Ascending aorta (tissue), 2 donors: ENCODE measurements around the gene BBS9. TPM values are rescaled to one million over a fixed set of nuclear protein-coding genes. Genes with fewer than 3 reads are reported as not detected.

ENCODE experiments used
- DNase-seq, 2 donors: peaks; one replicate each; pipeline ENCODE4 v3.0.0-alpha.2; 2019; ENCODE audit warnings: low spot score in 2 of 2
- H3K27ac ChIP-seq, 2 donors: fragments of 200-600 bp; sonication (generic); one replicate each; pipeline ENCODE4 v1.5.1; 2016 to 2017; ENCODE audit warnings: mild to moderate bottlenecking in 1 of 2
- H3K27me3 ChIP-seq: fragments of 200-600 bp; sonication (generic); one replicate; pipeline ENCODE4 v1.5.1; 2017
- H3K36me3 ChIP-seq, 2 donors: fragments of 200-600 bp; sonication (generic); one replicate each; pipeline ENCODE4 v1.5.1; 2016
- H3K4me1 ChIP-seq, 2 donors: fragments of 200-600 bp; sonication (generic); one replicate each; pipeline ENCODE4 v1.5.1; 2016 to 2017; ENCODE audit warnings: mild to moderate bottlenecking in 1 of 2
- H3K4me3 ChIP-seq, 2 donors: fragments of 200-600 bp; sonication (generic); one replicate each; pipeline ENCODE4 v1.5.1; 2016 to 2017; ENCODE audit warnings: mild to moderate bottlenecking in 1 of 2
- H3K9me3 ChIP-seq, 2 donors: fragments of 200-600 bp; sonication (generic); one replicate each; pipeline ENCODE4 v1.5.1; 2016
- CTCF ChIP-seq, 3 experiments: fragments of 200-600 bp in 2 of 3; fragments of 450-650 bp in 1 of 3; sonication (generic) in 2 of 3; IDR thresholded peaks; one replicate each; pipeline ENCODE4 v1.5.1; 2016 to 2019; ENCODE audit warnings: antibody characterized with exemption in 3 of 3, mild to moderate bottlenecking in 1 of 3, moderate library complexity in 1 of 3
- intact Hi-C: fragments of 100-400 bp; cut with DNase I; formaldehyde crosslinking; loops from one replicate; pipeline ENCODE4 v1.15.1; 2023
- total RNA-seq: library from RNA; depleted of rRNA; stranded (reverse); fragments of >200 nt; gene quantifications from one replicate; pipeline ENCODE4 v1.1.0, GENCODE V29; 2016

The BBS9 gene
- total RNA-seq, 1 donor from 2014 or later, result 23.3 TPM

GRCh38 chr7:33422825-33423645 is 293.7 kb downstream of the BBS9 start:
- H3K27me3 ChIP-seq, result no peaks in the 10 kb centered on the region
- H3K4me1 ChIP-seq, result no peaks in the 10 kb centered on the region
- H3K4me3 ChIP-seq, result no peak overlapping the region
- H3K36me3 ChIP-seq, result no peaks in the 10 kb centered on the region
- no peak for DNase-seq
- intact Hi-C loops, result no loop called here
- no peaks in the 10 kb centered on the region for H3K9me3 ChIP-seq
- no peak overlapping the region for H3K27ac ChIP-seq
- TF ChIP-seq CTCF (IDR thresholded peaks at IDR 0.05), result no peak

- no peak overlapping the region for H3K4me3 ChIP-seq
- H3K27ac ChIP-seq, result no peak overlapping the region
- no peak for TF ChIP-seq CTCF (IDR thresholded peaks at IDR 0.05)
- no peaks in the 10 kb centered on the region for H3K4me1 ChIP-seq
- DNase-seq, result no peak
- H3K36me3 ChIP-seq, result no peaks in the 10 kb centered on the region
- no peaks in the 10 kb centered on the region for H3K9me3 ChIP-seq
- H3K27me3 ChIP-seq, result no peaks in the 10 kb centered on the region
- intact Hi-C loops, result no loop called here
Measured at GRCh38 chr7:33423646-33424020, 294.3 kb downstream of the BBS9 start.

GRCh38 chr7:33425395-33425794 is 296.0 kb downstream of the BBS9 start:
- no peak overlapping the region for H3K27ac ChIP-seq
- H3K27me3 ChIP-seq, result no peaks in the 10 kb centered on the region
- TF ChIP-seq CTCF (IDR thresholded peaks at IDR 0.05), result no peak
- H3K36me3 ChIP-seq, result no peaks in the 10 kb centered on the region
- H3K9me3 ChIP-seq, result no peaks in the 10 kb centered on the region
- no peaks in the 10 kb centered on the region for H3K4me1 ChIP-seq
- no peak overlapping the region for H3K4me3 ChIP-seq
- DNase-seq, result no peak
- intact Hi-C loops, result no loop called here

GRCh38 chr7:33425929-33426678 is 296.7 kb downstream of the BBS9 start:
- Histone ChIP-seq H3K36me3 (no peaks in the 10 kb centered on the region), H3K27me3 (no peaks in the 10 kb centered on the region), H3K27ac (no peak overlapping the region), H3K4me3 (no peak overlapping the region), H3K9me3 (no peaks in the 10 kb centered on the region), H3K4me1 (no peaks in the 10 kb centered on the region)
- no peak for TF ChIP-seq CTCF (IDR thresholded peaks at IDR 0.05)
- intact Hi-C loops, result no loop called here
- DNase-seq, result no peak

- Histone ChIP-seq H3K4me3 (no peak overlapping the region), H3K9me3 (no peaks in the 10 kb centered on the region), H3K27me3 (no peaks in the 10 kb centered on the region), H3K27ac (no peak overlapping the region), H3K4me1 (no peaks in the 10 kb centered on the region), H3K36me3 (no peaks in the 10 kb centered on the region)
- no peak for TF ChIP-seq CTCF (IDR thresholded peaks at IDR 0.05)
- intact Hi-C loops, result no loop called here
- no peak for DNase-seq
Measured at GRCh38 chr7:33428415-33428814, 299.1 kb downstream of the BBS9 start.
